HUES64 (cell line): Measurements from ENCODE around the gene ANXA2R.

Experiments
- H3K27ac ChIP-seq: 2 replicates; pipeline ENCODE4 v1.7.0; 2013; ENCODE audit warnings: low read depth, low read length, inconsistent platforms
- H3K27me3 ChIP-seq: 2 replicates; pipeline ENCODE4 v1.6.1; 2013; ENCODE audit warnings: mild to moderate bottlenecking, low read length; ENCODE audit not compliant: insufficient read depth
- H3K36me3 ChIP-seq: 2 replicates; pipeline ENCODE4 v1.6.1; 2013; ENCODE audit warnings: mild to moderate bottlenecking, low read length; ENCODE audit not compliant: insufficient read depth
- H3K4me1 ChIP-seq: 2 replicates; pipeline ENCODE4 v1.6.1; 2013; ENCODE audit warnings: mild to moderate bottlenecking, low read length, moderate library complexity; ENCODE audit not compliant: insufficient read depth
- H3K4me3 ChIP-seq: 2 replicates; pipeline ENCODE4 v1.5.1; 2013; ENCODE audit warnings: mild to moderate bottlenecking, low read length, moderate library complexity
- H3K9ac ChIP-seq: 2 replicates; pipeline ENCODE4 v1.6.1; 2013; ENCODE audit warnings: mild to moderate bottlenecking, low read depth, low read length
- H3K9me3 ChIP-seq: 2 replicates; pipeline ENCODE4 v1.6.1; 2013; ENCODE audit warnings: low read depth, low read length; ENCODE audit not compliant: insufficient read depth
- WGBS: fragments of 150-250, 120-280 bp; methylation state at CpG from one replicate; pipeline ENCODE4 v1.1.7; 2013; ENCODE audit warnings: missing lambda C conversion rate; 5-methylcytosine and 5-hydroxymethylcytosine counted together

The ANXA2R gene

GRCh38 chr5:43039471-43040286 is 440 bp downstream of the ANXA2R start:
- H3K9me3 ChIP-seq, result no peaks in the 10 kb centered on the region
- no peak overlapping the region for H3K9ac ChIP-seq
- H3K27ac ChIP-seq, result no peak overlapping the region
- H3K4me3 ChIP-seq, result peak overlapping the region; percentile 49
- 1% methylated on average over 35 of the region's 35 CpGs for WGBS
- peaks cover 29% of the 10 kb centered on the region for H3K4me1 ChIP-seq
- no peaks in the 10 kb centered on the region for H3K36me3 ChIP-seq
- peaks cover 94% of the 10 kb centered on the region for H3K27me3 ChIP-seq

- no peak overlapping the region for H3K9ac ChIP-seq
- 0% methylated on average over 1 of the region's 6 CpGs for WGBS
- H3K27me3 ChIP-seq, result peaks cover 94% of the 10 kb centered on the region
These were observed 1.0 kb downstream of the ANXA2R start for GRCh38 chr5:43039152-43039470.

GRCh38 chr5:43038496-43038989 is 1.6 kb downstream of the ANXA2R start:
- Histone ChIP-seq H3K27ac (no peak overlapping the region), H3K4me1 (peaks cover 23% of the 10 kb centered on the region), H3K36me3 (no peaks in the 10 kb centered on the region), H3K4me3 (no peak overlapping the region), H3K27me3 (peaks cover 96% of the 10 kb centered on the region), H3K9me3 (no peaks in the 10 kb centered on the region), H3K9ac (no peak overlapping the region)
- 43% methylated on average over 17 of the region's 17 CpGs for WGBS

More at GRCh38 chr5:43039152-43039470, 1.0 kb downstream of the ANXA2R start:
- Histone ChIP-seq H3K27ac (no peak overlapping the region), H3K36me3 (no peaks in the 10 kb centered on the region), H3K4me1 (peaks cover 23% of the 10 kb centered on the region), H3K4me3 (peak overlapping the region; percentile 49), H3K9me3 (no peaks in the 10 kb centered on the region)

GRCh38 chr5:43037636-43038495 is 2.3 kb downstream of the ANXA2R start:
- Histone ChIP-seq H3K27ac (no peak overlapping the region), H3K4me3 (no peak overlapping the region), H3K4me1 (peaks cover 23% of the 10 kb centered on the region), H3K9me3 (no peaks in the 10 kb centered on the region), H3K27me3 (peaks cover 91% of the 10 kb centered on the region), H3K9ac (no peak overlapping the region), H3K36me3 (no peaks in the 10 kb centered on the region)
- 80% methylated on average over 24 of the region's 24 CpGs for WGBS

GRCh38 chr5:43036856-43037635 is 3.1 kb downstream of the ANXA2R start:
- peaks cover 23% of the 10 kb centered on the region for H3K4me1 ChIP-seq
- no peak overlapping the region for H3K27ac ChIP-seq
- no peak overlapping the region for H3K4me3 ChIP-seq
- 89% methylated on average over 36 of the region's 36 CpGs for WGBS
- H3K9me3 ChIP-seq, result no peaks in the 10 kb centered on the region
- peaks cover 82% of the 10 kb centered on the region for H3K27me3 ChIP-seq
- H3K36me3 ChIP-seq, result no peaks in the 10 kb centered on the region
- no peak overlapping the region for H3K9ac ChIP-seq

- 82% methylated on average over 1 of the region's 1 CpG for WGBS
- Histone ChIP-seq H3K27me3 (peaks cover 76% of the 10 kb centered on the region), H3K4me1 (peaks cover 23% of the 10 kb centered on the region)
These were observed 3.7 kb downstream of the ANXA2R start for GRCh38 chr5:43036409-43036808.

GRCh38 chr5:43034591-43034968 is 5.5 kb downstream of the ANXA2R start:
- Histone ChIP-seq H3K36me3 (no peaks in the 10 kb centered on the region), H3K9ac (no peak overlapping the region), H3K4me1 (peaks cover 11% of the 10 kb centered on the region), H3K27ac (no peak overlapping the region), H3K9me3 (no peaks in the 10 kb centered on the region), H3K27me3 (peaks cover 63% of the 10 kb centered on the region), H3K4me3 (no peak overlapping the region)
- WGBS, result 65% methylated on average over 5 of the region's 5 CpGs

More at GRCh38 chr5:43036409-43036808, 3.7 kb downstream of the ANXA2R start:
- Histone ChIP-seq H3K4me3 (no peak overlapping the region), H3K27ac (no peak overlapping the region), H3K9me3 (no peaks in the 10 kb centered on the region), H3K36me3 (no peaks in the 10 kb centered on the region), H3K9ac (no peak overlapping the region)

- Histone ChIP-seq H3K27ac (no peak overlapping the region), H3K36me3 (no peaks in the 10 kb centered on the region), H3K4me1 (peaks cover 6% of the 10 kb centered on the region), H3K27me3 (peaks cover 58% of the 10 kb centered on the region), H3K9ac (no peak overlapping the region), H3K4me3 (no peak overlapping the region), H3K9me3 (no peaks in the 10 kb centered on the region)
- 89% methylated on average over 41 of the region's 41 CpGs for WGBS
These were observed 6.1 kb downstream of the ANXA2R start for GRCh38 chr5:43033841-43034590.

- WGBS, result 88% methylated on average over 6 of the region's 7 CpGs
These were observed 12.9 kb downstream of the ANXA2R start for GRCh38 chr5:43027054-43027785.

More at GRCh38 chr5:43027054-43027785, 12.9 kb downstream of the ANXA2R start:
- Histone ChIP-seq H3K36me3 (no peaks in the 10 kb centered on the region), H3K27me3 (peaks cover 64% of the 10 kb centered on the region), H3K4me1 (no peaks in the 10 kb centered on the region), H3K9me3 (no peaks in the 10 kb centered on the region), H3K27ac (no peak overlapping the region), H3K9ac (no peak overlapping the region), H3K4me3 (no peak overlapping the region)
